ENCODE measurements around the gene AGAP1.

DNA sequence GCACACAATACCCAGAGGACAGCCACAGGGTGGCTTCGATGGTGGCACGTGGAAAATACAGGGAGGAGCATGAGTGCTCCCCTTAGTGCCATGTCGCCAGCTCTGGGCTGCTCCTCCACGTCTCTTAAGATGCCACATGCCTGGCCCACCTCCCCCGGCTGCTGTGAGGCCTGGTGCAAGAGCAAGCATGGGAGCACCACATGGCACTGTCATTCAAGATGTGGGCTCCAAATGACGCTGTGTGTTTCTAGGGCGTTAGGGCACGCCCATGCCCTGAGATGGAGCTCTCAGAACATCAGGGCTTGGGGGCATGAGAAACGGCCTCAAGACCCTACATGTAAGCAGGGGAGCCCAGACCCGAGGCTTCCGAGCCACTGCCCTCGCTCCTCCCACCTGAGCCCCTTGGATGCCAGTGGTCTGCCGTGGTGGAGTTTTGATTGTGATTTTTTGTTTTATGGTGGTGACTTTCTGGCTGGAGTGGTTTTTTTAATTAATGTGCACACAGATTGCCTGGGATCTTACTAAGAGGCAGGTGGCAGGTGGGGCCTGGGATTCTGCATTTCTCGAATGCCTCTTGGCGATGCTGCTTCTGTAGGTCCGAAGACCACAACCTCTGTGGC, 435.0 kb downstream of the AGAP1 start:
- no peak for TF ChIP-seq POLR2A (IDR thresholded peaks at IDR 0.05)
- TF ChIP-seq, protein P1, sequence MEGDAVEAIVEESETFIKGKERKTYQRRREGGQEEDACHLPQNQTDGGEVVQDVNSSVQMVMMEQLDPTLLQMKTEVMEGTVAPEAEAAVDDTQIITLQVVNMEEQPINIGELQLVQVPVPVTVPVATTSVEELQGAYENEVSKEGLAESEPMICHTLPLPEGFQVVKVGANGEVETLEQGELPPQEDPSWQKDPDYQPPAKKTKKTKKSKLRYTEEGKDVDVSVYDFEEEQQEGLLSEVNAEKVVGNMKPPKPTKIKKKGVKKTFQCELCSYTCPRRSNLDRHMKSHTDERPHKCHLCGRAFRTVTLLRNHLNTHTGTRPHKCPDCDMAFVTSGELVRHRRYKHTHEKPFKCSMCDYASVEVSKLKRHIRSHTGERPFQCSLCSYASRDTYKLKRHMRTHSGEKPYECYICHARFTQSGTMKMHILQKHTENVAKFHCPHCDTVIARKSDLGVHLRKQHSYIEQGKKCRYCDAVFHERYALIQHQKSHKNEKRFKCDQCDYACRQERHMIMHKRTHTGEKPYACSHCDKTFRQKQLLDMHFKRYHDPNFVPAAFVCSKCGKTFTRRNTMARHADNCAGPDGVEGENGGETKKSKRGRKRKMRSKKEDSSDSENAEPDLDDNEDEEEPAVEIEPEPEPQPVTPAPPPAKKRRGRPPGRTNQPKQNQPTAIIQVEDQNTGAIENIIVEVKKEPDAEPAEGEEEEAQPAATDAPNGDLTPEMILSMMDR (IDR thresholded peaks at IDR 0.05) = no peak

All from right lobe of liver (tissue), 4 donors.